Measurements from ENCODE around the gene NALF2.

NALF2 gene

DNA sequence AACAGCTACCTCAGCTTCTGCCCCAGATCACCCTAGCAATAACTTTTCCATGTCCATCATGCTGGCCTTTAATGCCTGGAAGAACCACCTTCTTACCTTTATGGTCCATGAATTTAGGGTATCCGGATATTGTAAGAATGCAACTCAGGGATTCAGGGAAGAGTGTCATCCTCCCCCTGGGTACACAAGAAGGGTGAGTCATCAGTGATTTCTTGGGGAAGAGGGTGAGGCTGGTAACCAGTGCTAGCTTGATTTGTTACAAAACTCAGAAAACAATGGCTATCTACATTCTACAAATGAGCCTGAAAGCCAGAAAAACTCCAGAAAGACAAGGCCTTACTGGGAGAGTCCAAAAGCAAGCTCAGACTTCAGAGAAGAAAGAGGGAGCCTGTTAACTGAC, 10.4 kb upstream of the NALF2 start:
- H3K4me3 ChIP-seq (ENCODE audit: low read depth, low read length): no peak overlapping the region
- no peak for DNase-seq (ENCODE audit: low read depth)
- TF ChIP-seq, protein P1, sequence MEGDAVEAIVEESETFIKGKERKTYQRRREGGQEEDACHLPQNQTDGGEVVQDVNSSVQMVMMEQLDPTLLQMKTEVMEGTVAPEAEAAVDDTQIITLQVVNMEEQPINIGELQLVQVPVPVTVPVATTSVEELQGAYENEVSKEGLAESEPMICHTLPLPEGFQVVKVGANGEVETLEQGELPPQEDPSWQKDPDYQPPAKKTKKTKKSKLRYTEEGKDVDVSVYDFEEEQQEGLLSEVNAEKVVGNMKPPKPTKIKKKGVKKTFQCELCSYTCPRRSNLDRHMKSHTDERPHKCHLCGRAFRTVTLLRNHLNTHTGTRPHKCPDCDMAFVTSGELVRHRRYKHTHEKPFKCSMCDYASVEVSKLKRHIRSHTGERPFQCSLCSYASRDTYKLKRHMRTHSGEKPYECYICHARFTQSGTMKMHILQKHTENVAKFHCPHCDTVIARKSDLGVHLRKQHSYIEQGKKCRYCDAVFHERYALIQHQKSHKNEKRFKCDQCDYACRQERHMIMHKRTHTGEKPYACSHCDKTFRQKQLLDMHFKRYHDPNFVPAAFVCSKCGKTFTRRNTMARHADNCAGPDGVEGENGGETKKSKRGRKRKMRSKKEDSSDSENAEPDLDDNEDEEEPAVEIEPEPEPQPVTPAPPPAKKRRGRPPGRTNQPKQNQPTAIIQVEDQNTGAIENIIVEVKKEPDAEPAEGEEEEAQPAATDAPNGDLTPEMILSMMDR (IDR thresholded peaks at IDR 0.05; ENCODE audit: low read depth, low read length, missing control alignments): no peak
- in situ Hi-C loops (cut with HindIII; ENCODE audit: low sequenced_read_pairs): no loop called here

DNA sequence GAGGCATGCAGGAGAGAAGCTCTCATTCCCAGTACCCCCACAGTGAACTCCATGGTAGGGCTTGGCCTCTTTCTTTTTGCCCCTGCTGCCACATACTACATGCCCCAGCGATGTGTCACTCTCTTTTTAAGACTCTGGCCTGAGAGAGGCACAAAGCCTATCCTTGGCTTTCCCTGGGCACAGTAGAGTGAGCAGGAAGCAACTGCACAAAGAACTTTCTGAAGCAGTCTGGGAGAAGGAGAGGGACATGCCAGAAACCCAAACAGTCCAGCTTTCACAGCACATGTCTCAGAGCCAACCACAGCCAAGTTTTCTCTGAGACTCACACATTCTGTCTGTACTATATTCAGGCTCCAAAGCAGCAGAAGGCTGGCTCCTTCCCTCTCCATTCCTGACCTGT, 7.9 kb upstream of the NALF2 start:
- no peak for DNase-seq (ENCODE audit: low read depth)
- H3K4me3 ChIP-seq (ENCODE audit: low read depth, low read length): no peak overlapping the region
- in situ Hi-C loops (cut with HindIII; ENCODE audit: low sequenced_read_pairs): no loop called here
- TF ChIP-seq, protein P1 (IDR thresholded peaks at IDR 0.05; ENCODE audit: low read depth, low read length, missing control alignments): no peak

DNA sequence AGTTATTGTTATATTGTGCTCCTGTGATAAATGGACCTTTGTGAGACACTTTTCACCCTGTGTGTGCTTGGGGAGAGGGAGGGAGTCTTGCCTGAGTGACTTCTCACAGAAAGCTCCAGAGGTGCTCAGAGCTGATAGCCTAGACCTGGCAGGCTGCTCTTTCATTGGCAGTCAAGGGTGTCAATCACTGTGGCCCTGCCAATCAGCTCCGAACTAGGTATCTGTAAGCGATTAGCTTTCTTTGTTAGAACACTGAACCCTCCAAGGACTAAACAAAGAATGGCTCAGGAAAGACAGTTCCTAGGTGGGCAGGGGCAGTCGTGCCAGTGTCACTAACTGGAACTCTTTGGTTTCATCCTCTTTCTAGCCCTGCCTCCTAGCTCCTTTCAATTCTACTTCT, 2.7 kb upstream of the NALF2 start:
- TF ChIP-seq, protein P1 (IDR thresholded peaks at IDR 0.05; ENCODE audit: low read depth, low read length, missing control alignments): no peak
- no peak for DNase-seq (ENCODE audit: low read depth)
- H3K4me3 ChIP-seq (ENCODE audit: low read depth, low read length): no peak overlapping the region
- in situ Hi-C loops (cut with HindIII; ENCODE audit: low sequenced_read_pairs): no loop called here

DNA sequence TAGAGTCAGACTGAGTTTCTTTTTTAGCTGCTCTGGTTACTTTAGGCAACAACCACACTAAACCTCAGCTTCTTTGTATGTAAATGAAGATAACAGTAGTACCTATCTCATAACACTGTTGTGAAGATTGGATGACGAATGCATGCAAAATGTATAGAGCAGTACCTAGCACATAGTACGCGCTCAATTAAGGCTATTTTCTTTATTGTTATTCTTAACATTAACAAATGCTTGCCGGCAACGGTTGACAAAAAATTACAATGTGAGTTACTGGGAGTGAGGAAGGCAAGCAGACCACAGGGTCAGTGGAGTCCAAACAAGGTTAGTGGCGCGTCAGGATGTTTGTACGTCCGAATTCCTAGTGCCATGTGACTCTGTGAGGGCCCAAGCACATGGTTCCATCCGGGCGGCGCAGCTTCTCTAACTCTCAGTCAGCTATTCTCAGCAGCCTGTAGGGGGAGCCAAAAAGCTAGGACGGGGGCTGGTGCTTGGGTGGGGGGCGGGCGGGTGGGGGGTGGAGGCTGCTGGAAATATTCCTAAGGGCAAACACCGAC, 821 bp upstream of the NALF2 start:
- in situ Hi-C loops (cut with HindIII; ENCODE audit: low sequenced_read_pairs): no loop called here
- no peak overlapping the region for H3K4me3 ChIP-seq (ENCODE audit: low read depth, low read length)
- TF ChIP-seq, protein P1 (IDR thresholded peaks at IDR 0.05; ENCODE audit: low read depth, low read length, missing control alignments): peak; percentile 7
- DNase-seq (ENCODE audit: low read depth): no peak

DNA sequence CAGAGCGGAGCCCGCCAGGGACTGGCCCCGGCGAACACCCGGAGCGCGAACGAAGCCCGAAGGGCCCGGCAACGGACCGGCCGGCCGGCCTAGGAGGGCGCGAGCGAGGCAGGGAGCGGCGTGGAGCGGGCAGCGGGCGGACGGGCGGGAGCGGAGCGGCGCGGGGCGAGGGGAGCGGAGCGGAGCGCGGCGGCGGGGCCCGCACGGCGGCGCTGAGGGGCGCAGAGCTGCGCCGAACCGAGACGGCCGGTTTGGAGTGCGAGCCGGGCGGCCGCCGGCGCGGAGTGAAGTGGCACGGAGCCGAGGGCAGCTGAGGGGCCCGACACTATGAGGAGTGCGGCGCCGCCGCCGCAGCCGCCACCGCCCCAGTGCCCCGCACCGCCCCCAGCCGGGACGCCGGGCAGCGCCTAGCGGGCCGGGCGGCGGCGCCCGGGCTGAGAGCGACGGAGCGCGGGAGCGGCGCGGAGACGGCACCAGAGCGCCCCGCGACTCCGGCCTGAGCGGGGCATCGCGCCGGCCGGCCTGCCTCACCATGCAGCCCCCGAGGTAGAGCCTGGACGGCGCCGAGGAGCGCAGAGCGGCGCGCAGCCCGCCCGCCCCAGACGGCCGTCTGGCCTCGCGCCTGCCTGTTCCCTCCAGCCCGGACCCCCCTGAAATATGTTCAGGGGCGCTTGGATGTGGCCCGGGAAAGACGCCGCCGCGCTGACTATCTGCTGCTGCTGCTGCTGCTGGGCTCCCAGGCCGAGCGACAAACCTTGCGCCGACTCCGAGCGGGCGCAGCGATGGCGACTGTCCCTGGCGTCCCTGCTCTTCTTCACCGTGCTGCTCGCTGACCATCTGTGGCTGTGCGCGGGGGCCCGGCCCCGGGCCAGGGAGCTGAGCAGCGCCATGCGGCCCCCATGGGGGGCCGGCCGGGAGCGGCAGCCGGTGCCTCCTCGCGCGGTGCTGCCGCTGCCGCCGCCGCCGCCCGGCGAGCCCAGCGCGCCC, 793 bp downstream of the NALF2 start:
- peak overlapping the region; percentile 24 for H3K4me3 ChIP-seq (ENCODE audit: low read depth, low read length)
- no peak for DNase-seq (ENCODE audit: low read depth)
- in situ Hi-C loops (cut with HindIII; ENCODE audit: low sequenced_read_pairs): no loop called here
- TF ChIP-seq, protein P1 (IDR thresholded peaks at IDR 0.05; ENCODE audit: low read depth, low read length, missing control alignments): no peak

DNA sequence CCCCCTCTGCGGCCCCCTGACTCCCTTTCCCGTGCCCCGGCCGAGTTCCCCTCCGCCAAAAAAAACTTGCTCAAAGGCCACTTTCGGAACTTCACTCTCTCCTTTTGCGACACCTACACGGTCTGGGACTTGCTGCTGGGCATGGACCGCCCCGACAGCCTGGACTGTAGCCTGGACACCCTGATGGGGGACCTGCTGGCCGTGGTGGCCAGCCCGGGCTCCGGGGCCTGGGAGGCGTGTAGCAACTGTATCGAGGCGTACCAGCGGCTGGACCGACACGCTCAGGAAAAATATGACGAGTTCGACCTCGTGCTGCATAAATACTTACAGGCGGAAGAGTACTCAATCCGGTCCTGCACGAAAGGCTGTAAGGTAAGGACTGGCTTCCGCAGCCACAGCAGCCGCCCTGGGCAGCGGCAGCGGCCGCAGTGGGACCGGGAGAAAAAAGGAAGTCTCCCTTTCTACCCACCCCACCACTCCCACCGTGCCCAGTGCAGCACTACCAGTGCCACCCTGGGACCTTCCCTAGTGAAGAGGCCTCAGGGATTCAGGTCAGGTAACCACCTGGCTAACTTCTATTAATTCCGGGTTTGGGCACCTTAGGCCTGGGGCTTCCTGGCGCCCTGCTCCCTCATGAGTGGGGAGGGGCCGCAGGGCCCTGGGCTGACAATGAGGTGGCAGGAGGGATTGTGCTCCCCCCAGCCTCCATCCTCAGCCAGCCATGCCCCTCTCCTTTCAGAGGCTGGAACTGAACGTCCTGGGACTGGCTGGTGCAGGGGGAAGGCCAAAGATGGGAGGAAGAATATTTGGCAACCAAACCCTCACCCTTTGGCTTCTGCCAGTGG, 1.9 kb downstream of the NALF2 start:
- H3K4me3 ChIP-seq (ENCODE audit: low read depth, low read length): no peak overlapping the region
- in situ Hi-C loops (cut with HindIII; ENCODE audit: low sequenced_read_pairs): no loop called here
- DNase-seq (ENCODE audit: low read depth): no peak
- TF ChIP-seq, protein P1 (IDR thresholded peaks at IDR 0.05; ENCODE audit: low read depth, low read length, missing control alignments): no peak
